H7 (cell line): ENCODE measurements around the gene SUGP2. TPM values are rescaled to one million over a fixed set of nuclear protein-coding genes. Genes with fewer than 3 reads are reported as not detected.

Experiments
- DNase-seq: peaks from one replicate; pipeline ENCODE4 v3.0.0; 2012
- H3K27me3 ChIP-seq: 2 replicates; pipeline ENCODE4 v1.6.0; 2011; ENCODE audit warnings: mild to moderate bottlenecking, low read length; ENCODE audit not compliant: control insufficient read depth, insufficient read depth
- H3K36me3 ChIP-seq: replicated peaks from 2 replicates; pipeline ENCODE4 v1.5.1; 2011; ENCODE audit warnings: low read length; ENCODE audit not compliant: control insufficient read depth, insufficient read depth
- H3K4me3 ChIP-seq: 2 replicates; pipeline ENCODE4 v1.5.1; 2011; ENCODE audit warnings: low read depth, mild to moderate bottlenecking, control low read depth, low read length, moderate library complexity; ENCODE audit not compliant: insufficient read depth
- total RNA-seq: library from RNA; depleted of rRNA; stranded (reverse); fragments of >200 nt; shearing (Covaris generic); gene quantifications from 2 replicates; pipeline ENCODE4 v1.2.3, GENCODE V29; 2014; rRNA removed

Gene SUGP2
- total RNA-seq = 54.5 and 79.0 TPM in 2 replicates

- H3K27me3 ChIP-seq = no peaks in the 10 kb centered on the region
- H3K36me3 ChIP-seq = peaks cover 11% of the 10 kb centered on the region
- DNase-seq = peak; percentile 99
Measured at GRCh38 chr19:19033426-19034203, at the start of gene SUGP2, which contains the start of gene ARMC6. TSS of gene SUGP2 (minus strand) at chr19:19033517. CDS start at chr19:19031071, 2,446 bp downstream. TSS of gene ARMC6 (plus strand) at chr19:19033603. CDS start at chr19:19034210, 607 bp downstream.

DNA sequence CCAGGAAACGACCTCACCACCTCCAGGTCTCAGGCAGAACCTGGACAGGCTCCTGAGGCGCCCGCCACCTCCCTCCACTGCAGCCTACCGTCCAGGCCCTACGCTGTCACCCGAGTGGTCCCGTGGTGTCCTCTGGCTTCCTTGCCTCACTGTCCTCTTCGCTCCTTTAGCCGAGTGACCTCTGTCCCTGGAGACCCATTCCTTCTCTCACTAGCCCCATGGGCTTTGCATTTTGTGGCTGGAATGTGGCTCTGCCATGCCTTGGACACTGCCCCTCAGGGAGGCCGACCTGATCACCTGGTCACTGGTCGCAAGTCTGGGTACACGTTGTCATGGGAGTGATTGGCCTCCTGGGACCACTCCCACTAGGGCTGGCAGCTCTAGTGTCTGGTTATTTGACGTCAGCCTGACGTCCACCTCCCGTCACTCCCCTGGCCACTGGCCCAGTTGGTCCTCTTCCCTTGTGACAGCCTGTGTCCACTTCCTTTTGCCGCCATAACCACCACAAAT lies 48.4 kb upstream of the SUGP2 start:
- H3K36me3 ChIP-seq = no peaks in the 10 kb centered on the region
- peaks cover 6% of the 10 kb centered on the region; the same call in 1 of the 2 replicates for H3K27me3 ChIP-seq
- DNase-seq = peak; percentile 32

More at GRCh38 chr19:19033426-19034203, at the start of gene SUGP2, which contains the start of gene ARMC6:
- peak within 1 kb of the TSS; percentile 88 for H3K4me3 ChIP-seq

DNA sequence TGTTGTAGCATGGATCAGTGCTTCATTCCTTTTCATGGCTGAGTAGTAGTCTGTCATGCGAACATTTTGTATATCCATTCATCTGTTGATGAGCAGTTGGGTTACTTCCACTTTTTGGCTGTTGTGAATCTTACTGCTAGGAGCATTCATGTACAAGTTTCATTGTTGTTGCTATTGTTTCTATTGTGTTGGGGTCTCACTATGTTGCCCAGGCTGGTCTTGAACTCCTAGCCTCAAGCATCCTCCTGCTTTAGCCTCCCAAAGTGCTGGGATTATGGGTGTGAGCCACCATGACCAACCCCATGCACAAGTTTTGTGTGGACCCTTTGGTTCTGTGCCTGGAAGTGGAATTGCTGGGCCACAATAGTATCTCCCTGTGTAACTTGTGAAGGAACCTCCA lies 46.3 kb upstream of the SUGP2 start:
- peaks cover 9% of the 10 kb centered on the region; the same call in 1 of the 2 replicates for H3K27me3 ChIP-seq
- H3K4me3 ChIP-seq = no peak overlapping the region
- DNase-seq = no peak
- H3K36me3 ChIP-seq = no peaks in the 10 kb centered on the region

More for the DNA sequence above, 48.4 kb upstream of the SUGP2 start:
- no peak overlapping the region for H3K4me3 ChIP-seq

DNA sequence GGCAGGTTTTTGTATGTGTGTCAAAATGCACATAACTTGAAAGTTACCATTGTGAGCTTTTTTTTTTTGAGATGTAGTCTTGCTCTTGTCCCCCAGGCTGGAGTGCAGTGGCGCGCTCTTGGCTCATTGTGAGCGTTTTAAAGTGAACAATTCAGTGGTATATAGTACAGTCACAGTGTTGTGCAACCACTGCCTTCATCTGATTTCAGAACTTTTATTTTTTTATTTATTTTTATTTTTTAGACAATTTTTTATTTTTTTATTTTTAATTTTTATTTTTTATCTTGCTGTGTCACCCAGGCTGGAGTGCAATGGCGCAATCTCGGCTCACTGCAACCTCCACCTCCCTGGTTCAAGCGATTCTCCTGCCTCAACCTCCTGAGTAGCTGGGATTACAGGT lies 45.5 kb upstream of the SUGP2 start:
- H3K27me3 ChIP-seq = peaks cover 9% of the 10 kb centered on the region; the same call in 1 of the 2 replicates
- no peaks in the 10 kb centered on the region for H3K36me3 ChIP-seq
- no peak for DNase-seq
- H3K4me3 ChIP-seq = no peak overlapping the region

- H3K36me3 ChIP-seq = no peaks in the 10 kb centered on the region
- no peak overlapping the region for H3K4me3 ChIP-seq
- peaks cover 9% of the 10 kb centered on the region for H3K27me3 ChIP-seq
- no peak for DNase-seq
Measured at GRCh38 chr19:19077103-19077502, 43.8 kb upstream of the SUGP2 start.

- no peaks in the 10 kb centered on the region for H3K36me3 ChIP-seq
- no peak overlapping the region for H3K4me3 ChIP-seq
- H3K27me3 ChIP-seq = peaks cover 12% of the 10 kb centered on the region
- DNase-seq = no peak
Measured at GRCh38 chr19:19076476-19076875, 43.2 kb upstream of the SUGP2 start.

- no peak for DNase-seq
- H3K36me3 ChIP-seq = no peaks in the 10 kb centered on the region
- no peak overlapping the region for H3K4me3 ChIP-seq
- H3K27me3 ChIP-seq = peaks cover 15% of the 10 kb centered on the region
Measured at GRCh38 chr19:19075126-19075525, 41.8 kb upstream of the SUGP2 start.

DNA sequence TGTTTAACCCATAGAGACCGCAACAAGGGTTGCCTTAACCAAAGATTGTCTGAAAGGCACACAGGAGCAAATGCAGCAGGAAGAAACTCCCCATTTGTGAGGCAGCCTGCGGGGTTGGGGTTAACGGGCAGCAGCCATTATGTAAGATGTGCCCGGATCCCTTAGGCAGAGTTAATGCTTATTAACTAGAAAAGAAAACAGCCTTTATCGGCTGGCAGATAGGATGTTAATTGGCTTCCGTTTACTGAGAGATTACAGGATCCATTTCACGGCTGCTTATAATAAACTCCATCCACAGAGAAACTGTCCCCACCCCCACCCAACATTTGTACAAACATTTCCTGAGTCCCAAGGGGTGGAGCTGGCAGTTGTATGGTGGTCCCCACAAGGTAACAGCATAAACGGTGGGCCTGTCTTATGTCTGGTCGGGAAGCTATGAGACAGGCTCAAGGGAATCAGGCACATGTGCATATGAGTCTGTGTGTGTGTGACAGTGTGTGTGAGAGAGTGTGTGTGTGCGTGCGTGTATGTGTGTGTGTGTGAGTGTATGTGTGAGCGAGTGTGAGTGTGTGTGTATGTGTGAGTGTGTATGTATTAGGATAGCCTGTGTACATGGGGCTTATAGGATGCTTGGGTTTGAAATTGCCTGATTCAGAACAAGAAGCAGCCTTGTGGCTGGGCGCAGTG lies 41.0 kb upstream of the SUGP2 start:
- peaks cover 14% of the 10 kb centered on the region for H3K27me3 ChIP-seq
- no peak for DNase-seq
- H3K36me3 ChIP-seq = no peaks in the 10 kb centered on the region
- no peak overlapping the region for H3K4me3 ChIP-seq

DNA sequence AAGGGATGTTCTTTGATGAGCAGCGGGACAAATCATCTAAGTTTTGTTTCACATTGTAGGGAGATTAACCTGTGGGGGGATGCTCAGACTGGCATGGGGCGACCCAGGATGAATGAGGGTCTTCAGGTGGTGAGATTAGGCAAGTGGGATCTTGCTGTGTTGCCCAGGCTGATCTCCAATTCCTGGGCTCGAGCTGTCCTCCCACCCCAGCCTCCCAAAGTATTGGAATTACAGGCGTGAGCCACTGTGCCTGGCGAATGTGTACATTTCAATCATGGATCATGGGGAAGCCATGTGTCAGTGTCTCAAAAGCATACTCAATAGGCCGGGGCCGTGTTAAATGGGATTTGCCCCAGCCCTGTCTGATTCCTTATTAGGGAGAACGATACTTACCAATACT lies 38.6 kb upstream of the SUGP2 start:
- peaks cover 12% of the 10 kb centered on the region for H3K27me3 ChIP-seq
- DNase-seq = no peak
- H3K4me3 ChIP-seq = no peak overlapping the region

GRCh38 chr19:19068659-19069654 lies 35.6 kb upstream of the SUGP2 start:
- H3K36me3 ChIP-seq = no peaks in the 10 kb centered on the region
- no peak overlapping the region for H3K4me3 ChIP-seq
- DNase-seq = no peak
- peaks cover 28% of the 10 kb centered on the region for H3K27me3 ChIP-seq

More for the DNA sequence above, 38.6 kb upstream of the SUGP2 start:
- no peaks in the 10 kb centered on the region for H3K36me3 ChIP-seq

- peaks cover 29% of the 10 kb centered on the region for H3K27me3 ChIP-seq
- H3K36me3 ChIP-seq = no peaks in the 10 kb centered on the region
- no peak overlapping the region for H3K4me3 ChIP-seq
- no peak for DNase-seq
Measured at GRCh38 chr19:19067276-19068072, 34.2 kb upstream of the SUGP2 start.

- peak; percentile 74 for DNase-seq
- H3K4me3 ChIP-seq = no peak overlapping the region
- H3K27me3 ChIP-seq = peaks cover 23% of the 10 kb centered on the region
- no peaks in the 10 kb centered on the region for H3K36me3 ChIP-seq
Measured at GRCh38 chr19:19064811-19065745, 31.8 kb upstream of the SUGP2 start.
